Endodermal cell (in vitro differentiated cells): Measurements from ENCODE around the gene ABHD14A. TPM values are rescaled to one million over a fixed set of nuclear protein-coding genes. Genes with fewer than 3 reads are reported as not detected.

Experiments
- DNase-seq: peaks from one replicate; pipeline ENCODE4 v3.0.0-alpha.2; 2017
- H3K27ac ChIP-seq: 2 replicates; pipeline ENCODE4 v1.5.1; 2013; ENCODE audit warnings: mild to moderate bottlenecking, low read depth, low read length, moderate library complexity
- H3K27me3 ChIP-seq: 2 replicates; pipeline ENCODE4 v1.6.1; 2013; ENCODE audit warnings: mild to moderate bottlenecking, low read length, moderate library complexity; ENCODE audit not compliant: insufficient read depth, control insufficient read depth, poor library complexity, severe bottlenecking
- H3K36me3 ChIP-seq: 2 replicates; pipeline ENCODE4 v1.7.0; 2013; ENCODE audit warnings: mild to moderate bottlenecking, low read length, moderate library complexity; ENCODE audit not compliant: control insufficient read depth, insufficient read depth
- H3K4me1 ChIP-seq: one replicate; pipeline ENCODE4 v1.7.0; 2013; ENCODE audit warnings: low read length; ENCODE audit not compliant: control insufficient read depth, insufficient read depth
- H3K4me3 ChIP-seq: 2 replicates; pipeline ENCODE4 v1.5.1; 2013; ENCODE audit warnings: mild to moderate bottlenecking, low read length, moderate library complexity
- H3K9ac ChIP-seq: 2 replicates; pipeline ENCODE4 v1.6.1; 2013; ENCODE audit warnings: mild to moderate bottlenecking, low read length, moderate library complexity; ENCODE audit not compliant: poor library complexity, severe bottlenecking; ENCODE audit errors: extremely low read depth
- H3K9me3 ChIP-seq: 2 replicates; pipeline ENCODE4 v1.6.1; 2013; ENCODE audit warnings: mild to moderate bottlenecking, low read length, moderate library complexity; ENCODE audit not compliant: control insufficient read depth
- H3K27ac Mint-ChIP-seq: 2 replicates; pipeline ENCODE4 v1.8.0; 2020; ENCODE audit warnings: mixed read lengths
- H3K27me3 Mint-ChIP-seq: 2 replicates; pipeline ENCODE4 v1.8.0; 2021; ENCODE audit warnings: mild to moderate bottlenecking, mixed read lengths; ENCODE audit not compliant: insufficient read depth
- H3K36me3 Mint-ChIP-seq: 2 replicates; pipeline ENCODE4 v1.8.0; 2020; ENCODE audit warnings: low read depth, mixed read lengths
- H3K4me1 Mint-ChIP-seq: 2 replicates; pipeline ENCODE4 v1.8.0; 2020; ENCODE audit warnings: mixed read lengths
- H3K4me3 Mint-ChIP-seq: 2 replicates; pipeline ENCODE4 v1.8.0; 2020; ENCODE audit warnings: mild to moderate bottlenecking, moderate library complexity, mixed read lengths
- H3K9me3 Mint-ChIP-seq: 2 replicates; pipeline ENCODE4 v1.8.0; 2020; ENCODE audit warnings: mild to moderate bottlenecking, mixed read lengths
- CTCF ChIP-seq: fragments of 200-600 bp; sonication (generic); conservative IDR thresholded peaks from 2 replicates; pipeline ENCODE4 v1.5.0; 2021; ENCODE audit warnings: antibody characterized with exemption, mild to moderate bottlenecking
- WGBS, 2 experiments: methylation state at CpG; one replicate each; pipeline versions ENCODE4 v1.1.5 to v1.1.7; 2013; ENCODE audit warnings: missing lambda C conversion rate in 2 of 2, mixed read lengths in 1 of 2; ENCODE audit not compliant: insufficient coverage in 1 of 2, insufficient read length in 1 of 2; 5-methylcytosine and 5-hydroxymethylcytosine counted together
- total RNA-seq, 2 donors: library from RNA; stranded (reverse); fragmentation: NEBNext Ultra II Directional in 1 of 2; extraction: Animal tissue kit (Norgen Biotek cat#: 25700) in 1 of 2; gene quantifications; 2 replicates in 1 of 2; 3 replicates in 1 of 2; pipeline ENCODE4 v1.2.1, GENCODE V29; 2021

The ABHD14A gene
- total RNA-seq, 2 donors from 2014 or later: 9.6 to 10.1 TPM

- Mint-ChIP-seq H3K9me3 (no peaks in the 10 kb centered on the region), H3K27ac (no peak overlapping the region), H3K27me3 (no peaks in the 10 kb centered on the region), H3K36me3 (no peaks in the 10 kb centered on the region), H3K4me3 (no peak overlapping the region), H3K4me1 (peaks cover 5% of the 10 kb centered on the region)
- TF ChIP-seq CTCF: no peak
- Histone ChIP-seq H3K36me3 (no peaks in the 10 kb centered on the region), H3K27me3 (no peaks in the 10 kb centered on the region), H3K9me3 (no peaks in the 10 kb centered on the region), H3K9ac (no peak overlapping the region), H3K27ac (no peak overlapping the region), H3K4me3 (no peak overlapping the region), H3K4me1 (no peaks in the 10 kb centered on the region)
- DNase-seq: no peak
- WGBS, 2 experiments: 96 to 100% methylated on average over 2 to 7 of the region's 7 CpGs
Measured at GRCh38 chr3:52020796-52021195, 45.9 kb downstream of the ABHD14A start.

GRCh38 chr3:52021489-52022268 lies 46.8 kb downstream of the ABHD14A start:
- H3K27me3 ChIP-seq: no peaks in the 10 kb centered on the region
- H3K4me1 ChIP-seq: no peaks in the 10 kb centered on the region
- no peaks in the 10 kb centered on the region for H3K27me3 Mint-ChIP-seq
- H3K36me3 Mint-ChIP-seq: no peaks in the 10 kb centered on the region
- H3K4me3 ChIP-seq: no peak overlapping the region
- H3K9me3 ChIP-seq: no peaks in the 10 kb centered on the region
- 88 to 96% methylated on average over 6 to 10 of the region's 10 CpGs for WGBS, 2 experiments
- peaks cover 5% of the 10 kb centered on the region for H3K4me1 Mint-ChIP-seq
- no peak overlapping the region for H3K27ac ChIP-seq
- no peaks in the 10 kb centered on the region for H3K36me3 ChIP-seq
- TF ChIP-seq CTCF: no peak
- H3K9me3 Mint-ChIP-seq: no peaks in the 10 kb centered on the region
- no peak overlapping the region for H3K4me3 Mint-ChIP-seq
- DNase-seq: no peak
- H3K9ac ChIP-seq: no peak overlapping the region
- no peak overlapping the region for H3K27ac Mint-ChIP-seq

- Mint-ChIP-seq H3K27me3 (no peaks in the 10 kb centered on the region), H3K4me3 (no peak overlapping the region), H3K36me3 (no peaks in the 10 kb centered on the region), H3K9me3 (no peaks in the 10 kb centered on the region), H3K4me1 (peaks cover 5% of the 10 kb centered on the region), H3K27ac (no peak overlapping the region)
- Histone ChIP-seq H3K27me3 (no peaks in the 10 kb centered on the region), H3K27ac (no peak overlapping the region), H3K4me1 (no peaks in the 10 kb centered on the region), H3K9ac (no peak overlapping the region), H3K4me3 (no peak overlapping the region), H3K36me3 (no peaks in the 10 kb centered on the region), H3K9me3 (no peaks in the 10 kb centered on the region)
- TF ChIP-seq CTCF: no peak
- DNase-seq: no peak
- 84 to 94% methylated on average over 10 to 19 of the region's 20 CpGs for WGBS, 2 experiments
Measured at GRCh38 chr3:52022323-52023100, 47.6 kb downstream of the ABHD14A start.
